Kidney capillary endothelial cell (primary cell): Measurements from ENCODE around the gene ATP8B1.
"Not testable (repeated sequence)": the region's sequence is repeated elsewhere in the genome, so short reads cannot be mapped to it uniquely, and the experiment has no call there.

Source experiments
- DNase-seq: peaks from one replicate; pipeline ENCODE4 v3.0.0-alpha.2; 2018; ENCODE audit warnings: low spot score

The ATP8B1 gene

DNA sequence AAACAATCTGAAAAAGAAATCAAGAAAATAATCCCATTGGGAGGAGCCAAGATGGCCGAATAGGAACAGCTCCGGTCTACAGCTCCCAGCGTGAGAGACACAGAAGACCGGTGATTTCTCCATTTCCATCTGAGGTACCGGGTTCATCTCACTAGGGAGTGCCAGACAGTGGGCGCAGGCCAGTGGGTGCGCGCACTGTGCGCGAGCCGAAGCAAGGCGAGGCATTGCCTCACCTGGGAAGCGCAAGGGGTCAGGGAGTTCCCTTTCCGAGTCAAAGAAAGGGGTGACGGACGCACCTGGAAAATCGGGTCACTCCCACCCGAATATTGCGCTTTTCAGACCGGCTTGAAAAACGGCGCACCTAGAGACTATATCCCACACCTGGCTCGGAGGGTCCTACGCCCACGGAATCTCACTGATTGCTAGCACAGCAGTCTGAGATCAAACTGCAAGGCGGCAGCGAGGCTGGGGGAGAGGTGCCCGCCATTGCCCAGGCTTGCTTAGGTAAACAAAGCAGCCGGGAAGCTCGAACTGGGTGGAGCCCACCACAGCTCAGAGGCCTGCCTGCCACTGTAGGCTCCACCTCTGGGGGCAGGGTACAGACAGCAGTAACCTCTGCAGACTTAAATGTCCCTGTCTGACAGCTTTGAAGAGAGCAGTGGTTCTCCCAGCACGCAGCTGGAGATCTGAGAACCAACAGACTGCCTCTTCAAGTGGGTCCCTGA lies 83.7 kb downstream of the ATP8B1 start:
- DNase-seq: not testable (repeated sequence)

- DNase-seq: no peak
Measured at GRCh38 chr18:57716549-57716948, 86.6 kb downstream of the ATP8B1 start.

DNA sequence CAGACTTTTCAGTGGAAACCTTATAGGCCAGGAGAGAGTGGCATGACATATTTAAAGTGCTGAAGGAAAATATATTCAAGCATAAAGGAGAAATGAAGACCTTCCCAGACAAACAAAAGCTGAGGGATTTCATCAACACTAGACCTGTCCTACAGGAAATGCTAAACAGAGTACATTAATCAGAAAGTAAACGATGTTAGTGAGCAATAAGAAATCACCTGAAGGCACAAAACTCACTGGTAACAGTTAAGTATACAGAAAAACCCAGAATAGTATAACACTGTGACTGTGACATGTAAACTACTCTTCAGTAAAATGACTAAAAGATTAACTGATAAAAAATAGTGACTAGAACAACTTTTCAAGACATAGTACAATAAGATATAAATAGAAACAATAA lies 87.4 kb downstream of the ATP8B1 start:
- no peak for DNase-seq

- DNase-seq: no peak
Measured at GRCh38 chr18:57715073-57715472, 88.0 kb downstream of the ATP8B1 start.

GRCh38 chr18:57710226-57710625 lies 92.9 kb downstream of the ATP8B1 start:
- no peak for DNase-seq

DNA sequence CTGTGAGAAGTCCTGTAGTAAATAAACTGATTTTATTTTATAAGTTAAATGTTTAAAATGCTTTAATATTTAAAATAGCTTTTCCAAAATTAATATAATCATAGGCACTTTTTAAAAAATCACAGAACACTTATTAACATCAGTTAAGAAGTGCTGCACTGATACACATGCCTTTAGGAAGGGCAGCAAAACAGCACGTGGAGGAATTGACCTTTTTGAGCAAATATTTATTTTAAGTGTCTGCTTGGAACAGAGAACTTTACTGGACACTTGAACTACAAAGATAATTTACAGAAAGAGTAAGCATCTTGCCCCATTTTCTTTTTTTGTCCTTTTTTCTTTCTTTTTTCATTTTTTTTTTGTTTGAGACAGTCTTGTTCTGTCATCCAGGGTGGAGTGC lies 93.8 kb downstream of the ATP8B1 start:
- DNase-seq: no peak

GRCh38 chr18:57708288-57708687 lies 94.8 kb downstream of the ATP8B1 start:
- no peak for DNase-seq

GRCh38 chr18:57705832-57706595 lies 97.1 kb downstream of the ATP8B1 start:
- DNase-seq: no peak

- DNase-seq: no peak
Measured at GRCh38 chr18:57705011-57705410, 98.1 kb downstream of the ATP8B1 start.

DNA sequence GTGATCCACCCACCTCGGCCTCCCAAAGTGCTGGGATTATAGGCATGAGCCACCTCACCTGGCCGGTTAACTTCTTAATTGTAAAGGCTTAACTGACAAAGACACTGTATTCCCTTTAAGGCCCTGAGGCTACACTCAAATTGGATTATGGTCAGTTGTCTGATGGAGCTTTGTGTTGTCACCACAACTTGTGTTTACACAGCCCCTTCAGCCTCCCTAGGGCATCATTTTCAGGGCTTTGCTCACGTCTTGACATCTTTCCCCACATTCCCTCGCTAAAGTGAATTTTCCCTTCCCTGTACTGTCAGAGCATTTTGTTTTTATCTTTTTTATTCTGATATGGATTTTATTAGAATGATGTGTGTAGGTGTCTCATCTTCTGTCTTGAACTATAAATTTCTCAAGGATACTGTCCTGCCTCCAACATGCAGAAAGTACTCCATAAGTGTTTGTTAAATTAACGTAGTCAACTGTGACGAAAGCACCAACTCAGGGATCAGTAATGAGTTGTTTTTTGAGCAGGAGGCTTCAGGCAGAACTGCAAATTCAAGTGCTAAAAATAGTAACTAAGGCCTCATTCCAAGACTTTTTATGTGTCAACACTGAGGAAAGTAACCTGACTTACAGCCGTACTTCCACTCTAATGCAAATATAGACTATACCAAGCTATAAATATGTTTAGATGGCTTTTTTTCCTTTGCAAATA lies 104.4 kb downstream of the ATP8B1 start:
- no peak for DNase-seq

DNA sequence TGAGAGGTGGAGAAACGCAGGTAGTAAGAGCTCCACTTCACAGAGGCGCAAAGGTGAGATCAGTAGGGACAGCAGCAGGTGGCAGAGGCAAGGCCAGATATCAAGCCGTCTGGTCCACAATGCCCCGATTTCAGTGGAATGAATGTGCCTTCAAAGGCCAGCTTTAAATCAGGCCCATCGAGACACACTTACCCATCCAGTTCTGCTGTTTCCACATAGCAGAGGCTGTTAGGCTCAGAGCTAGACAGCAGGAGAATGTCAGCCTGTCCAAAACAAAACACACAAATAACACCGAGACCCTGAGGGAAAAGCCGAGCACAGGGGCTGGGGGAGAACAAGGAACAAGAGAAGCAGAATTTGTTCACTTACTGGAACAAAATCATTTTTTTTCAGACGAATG lies 105.7 kb downstream of the ATP8B1 start:
- no peak for DNase-seq

- no peak for DNase-seq
Measured at GRCh38 chr18:57696271-57696670, 106.8 kb downstream of the ATP8B1 start.

- no peak for DNase-seq
Measured at GRCh38 chr18:57691363-57691762, 111.8 kb downstream of the ATP8B1 start.

- DNase-seq: no peak
Measured at GRCh38 chr18:57687970-57688369, 115.1 kb downstream of the ATP8B1 start.

GRCh38 chr18:57683470-57683869 lies 119.6 kb downstream of the ATP8B1 start:
- no peak for DNase-seq

DNA sequence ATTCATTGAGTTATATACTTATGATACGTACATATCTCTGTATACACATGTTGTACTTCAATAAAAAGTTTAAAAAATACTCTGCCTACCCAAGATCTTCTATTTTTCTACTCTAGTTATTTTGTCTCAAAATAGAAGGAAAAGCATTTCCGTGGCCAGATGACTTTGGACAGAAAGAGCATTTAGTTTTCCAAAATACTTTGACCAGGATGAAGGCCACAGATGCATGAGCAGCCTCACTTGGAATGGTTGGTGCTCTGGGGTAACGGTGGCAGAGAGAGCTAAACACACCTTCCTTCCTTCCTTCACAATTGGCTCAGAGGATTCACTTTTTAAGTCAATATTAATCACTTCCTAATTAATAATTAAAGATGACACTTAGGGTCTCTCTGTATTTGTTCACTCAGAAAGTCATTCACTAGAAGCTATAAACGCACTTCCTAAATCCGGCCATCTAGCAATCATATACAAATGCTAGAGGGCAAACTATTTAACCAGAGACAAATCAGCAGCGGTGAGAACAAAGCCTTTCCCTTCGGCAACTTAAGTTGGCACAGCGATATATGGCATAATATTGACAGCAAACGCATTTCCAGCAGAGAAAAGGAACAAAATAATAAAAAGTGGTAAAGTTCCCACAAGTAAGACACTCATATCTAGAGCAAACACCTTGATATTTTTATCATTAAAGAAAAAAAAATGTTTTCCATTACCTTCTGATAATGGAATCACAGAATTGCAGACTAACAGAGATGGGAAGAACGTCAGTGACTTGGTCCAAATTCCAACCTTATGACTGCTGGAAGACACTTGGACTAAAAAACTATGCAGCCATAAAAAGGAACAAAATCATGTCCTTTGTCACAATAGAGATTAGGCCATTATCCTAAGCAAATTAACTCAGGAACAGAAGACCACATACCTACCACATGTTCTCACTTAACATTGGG lies 125.6 kb downstream of the ATP8B1 start:
- no peak for DNase-seq

- no peak for DNase-seq
Measured at GRCh38 chr18:57674891-57675290, 128.2 kb downstream of the ATP8B1 start.

DNA sequence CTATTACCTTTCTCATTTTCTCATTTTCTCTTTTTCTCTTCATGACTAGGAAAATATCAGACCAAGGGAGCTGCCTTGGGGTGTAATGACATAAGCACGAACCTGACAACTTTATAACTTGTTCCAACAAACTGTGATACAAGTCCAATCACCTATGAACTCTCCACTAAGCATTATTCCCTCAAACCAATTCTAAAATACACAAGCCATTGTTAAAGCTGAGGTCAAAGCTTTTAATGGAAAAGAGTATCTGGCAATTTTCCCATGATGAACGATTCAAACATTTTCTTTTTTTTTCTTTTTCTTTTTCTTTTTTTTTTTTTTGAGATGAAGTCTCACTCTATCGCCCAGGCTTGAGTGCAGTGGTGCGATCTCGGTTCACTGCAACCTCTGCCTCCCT lies 133.1 kb downstream of the ATP8B1 start:
- no peak for DNase-seq

- no peak for DNase-seq
Measured at GRCh38 chr18:57668021-57668420, 135.1 kb downstream of the ATP8B1 start.

GRCh38 chr18:57666818-57667497 lies 136.2 kb downstream of the ATP8B1 start:
- DNase-seq: no peak

GRCh38 chr18:57664568-57665165 lies 138.4 kb downstream of the ATP8B1 start:
- DNase-seq: no peak
